Astrocyte (in vitro differentiated cells and primary cell): ENCODE data around the gene RAB11FIP3. TPM values are rescaled to one million over a fixed set of nuclear protein-coding genes. Genes with fewer than 3 reads are reported as not detected.

Experiments used
- DNase-seq: peaks from one replicate; pipeline ENCODE4 v3.0.0-alpha.2; 2010; ENCODE audit warnings: low read depth
- FAIRE-seq: peaks from 2 replicates; lab custom pipeline; 2011; peaks lifted over from hg19 to GRCh38; lab: Jason Lieb, UNC
- H2AFZ ChIP-seq: 2 replicates; pipeline ENCODE4 v1.6.0; 2012; ENCODE audit warnings: low read depth, low read length, inconsistent platforms
- H3K27ac ChIP-seq: 2 replicates; pipeline ENCODE4 v1.5.1; 2011; ENCODE audit warnings: low read depth, low read length, inconsistent platforms
- H3K27me3 ChIP-seq: 2 replicates; pipeline ENCODE4 v1.6.0; 2011; ENCODE audit warnings: low read length, inconsistent platforms; ENCODE audit not compliant: insufficient read depth
- H3K36me3 ChIP-seq: 2 replicates; pipeline ENCODE4 v1.5.1; 2011; ENCODE audit warnings: low read length, inconsistent platforms; ENCODE audit not compliant: insufficient read depth
- H3K4me1 ChIP-seq: 2 replicates; pipeline ENCODE4 v1.5.1; 2011; ENCODE audit warnings: low read length, inconsistent platforms; ENCODE audit not compliant: insufficient read depth
- H3K4me2 ChIP-seq: 2 replicates; pipeline ENCODE4 v1.6.0; 2012; ENCODE audit warnings: low read length, inconsistent platforms
- H3K4me3 ChIP-seq: 2 replicates; pipeline ENCODE4 v1.5.1; 2011; ENCODE audit warnings: low read depth, mild to moderate bottlenecking, low read length, inconsistent platforms; ENCODE audit not compliant: insufficient read depth
- H3K79me2 ChIP-seq: 2 replicates; pipeline ENCODE4 v1.6.0; 2012; ENCODE audit warnings: mild to moderate bottlenecking, low read length, inconsistent platforms; ENCODE audit not compliant: insufficient read depth
- H3K9ac ChIP-seq: 2 replicates; pipeline ENCODE4 v1.6.0; 2012; ENCODE audit warnings: mild to moderate bottlenecking, low read length, inconsistent platforms
- H3K9me3 ChIP-seq: 2 replicates; pipeline ENCODE4 v1.5.1; 2012; ENCODE audit warnings: low read depth, mild to moderate bottlenecking, low read length, inconsistent platforms; ENCODE audit not compliant: insufficient read depth
- H4K20me1 ChIP-seq: 2 replicates; pipeline ENCODE4 v1.6.0; 2012; ENCODE audit warnings: low read length, inconsistent platforms; ENCODE audit not compliant: insufficient read depth
- H3K27ac Mint-ChIP-seq: one replicate; pipeline ENCODE4 v1.8.0; 2021; ENCODE audit warnings: mild to moderate bottlenecking, mixed read lengths; ENCODE audit not compliant: unreplicated experiment
- H3K27me3 Mint-ChIP-seq: one replicate; pipeline ENCODE4 v1.8.0; 2021; ENCODE audit warnings: low read depth, mixed read lengths; ENCODE audit not compliant: unreplicated experiment
- H3K36me3 Mint-ChIP-seq: one replicate; pipeline ENCODE4 v1.8.0; 2021; ENCODE audit warnings: low read depth, mixed read lengths; ENCODE audit not compliant: unreplicated experiment
- H3K4me1 Mint-ChIP-seq: one replicate; pipeline ENCODE4 v1.8.0; 2021; ENCODE audit warnings: low read depth, mixed read lengths; ENCODE audit not compliant: unreplicated experiment
- H3K4me3 Mint-ChIP-seq: one replicate; pipeline ENCODE4 v1.8.0; 2021; ENCODE audit warnings: mild to moderate bottlenecking, moderate library complexity, mixed read lengths; ENCODE audit not compliant: unreplicated experiment
- H3K9me3 Mint-ChIP-seq: one replicate; pipeline ENCODE4 v1.8.0; 2021; ENCODE audit warnings: mild to moderate bottlenecking, mixed read lengths; ENCODE audit not compliant: unreplicated experiment
- CTCF ChIP-seq: IDR thresholded peaks from 2 replicates; pipeline ENCODE4 v1.5.1; 2011; ENCODE audit warnings: low read depth, mild to moderate bottlenecking, inconsistent platforms, low read length, moderate library complexity; ENCODE audit not compliant: insufficient read depth
- EZH2 ChIP-seq: IDR thresholded peaks from 2 replicates; pipeline ENCODE4 v1.6.1; 2012; ENCODE audit warnings: mild to moderate bottlenecking, low read length, inconsistent platforms; ENCODE audit not compliant: insufficient read depth
- total RNA-seq: library from RNA; stranded (reverse); gene quantifications from 2 replicates; pipeline ENCODE4 v1.2.1, GENCODE V29; 2021

The RAB11FIP3 gene
- total RNA-seq, 1 donor from 2014 or later, result 21.2 TPM

- Histone ChIP-seq H3K9me3 (no peaks in the 10 kb centered on the region), H4K20me1 (peaks cover 80% of the 10 kb centered on the region)
Measured at GRCh38 chr16:544517-544916, 119.1 kb downstream of the RAB11FIP3 start.

GRCh38 chr16:546909-547770, 121.7 kb downstream of the RAB11FIP3 start:
- peaks cover 57% of the 10 kb centered on the region for H4K20me1 ChIP-seq
- Mint-ChIP-seq H3K27ac (no peak overlapping the region), H3K4me3 (no peak overlapping the region), H3K27me3 (no peaks in the 10 kb centered on the region), H3K9me3 (no peaks in the 10 kb centered on the region), H3K36me3 (peaks cover 2% of the 10 kb centered on the region), H3K4me1 (no peaks in the 10 kb centered on the region)
- no peaks in the 10 kb centered on the region for H3K4me1 ChIP-seq
- H3K9me3 ChIP-seq, result no peaks in the 10 kb centered on the region
- H3K4me2 ChIP-seq, result no peak overlapping the region
- no peak overlapping the region for H3K4me3 ChIP-seq
- no peak for DNase-seq
- H3K27me3 ChIP-seq, result no peaks in the 10 kb centered on the region
- TF ChIP-seq CTCF, result no peak
- H3K27ac ChIP-seq, result no peak overlapping the region
- H2AFZ ChIP-seq, result no peak overlapping the region
- H3K79me2 ChIP-seq, result peaks cover 46% of the 10 kb centered on the region
- no peaks in the 10 kb centered on the region for H3K36me3 ChIP-seq
- no peak for FAIRE-seq
- no peak overlapping the region for H3K9ac ChIP-seq

More at GRCh38 chr16:544517-544916, 119.1 kb downstream of the RAB11FIP3 start:
- H3K27ac Mint-ChIP-seq, result no peak overlapping the region
- Histone ChIP-seq H3K4me2 (no peak overlapping the region), H3K27ac (no peak overlapping the region), H3K27me3 (no peaks in the 10 kb centered on the region), H3K9ac (no peak overlapping the region), H3K4me3 (no peak overlapping the region), H2AFZ (no peak overlapping the region), H3K79me2 (peaks cover 73% of the 10 kb centered on the region), H3K36me3 (no peaks in the 10 kb centered on the region), H3K4me1 (peaks cover 10% of the 10 kb centered on the region)
- H3K9me3 Mint-ChIP-seq, result no peaks in the 10 kb centered on the region
- H3K4me1 Mint-ChIP-seq, result no peaks in the 10 kb centered on the region
- H3K4me3 Mint-ChIP-seq, result no peak overlapping the region
- TF ChIP-seq EZH2, result no peak
- no peak for TF ChIP-seq CTCF
- no peak for DNase-seq
- no peak for FAIRE-seq
- H3K27me3 Mint-ChIP-seq, result no peaks in the 10 kb centered on the region
- peaks cover 2% of the 10 kb centered on the region for H3K36me3 Mint-ChIP-seq

- Mint-ChIP-seq H3K9me3 (no peaks in the 10 kb centered on the region), H3K27me3 (no peaks in the 10 kb centered on the region), H3K4me3 (no peak overlapping the region), H3K4me1 (no peaks in the 10 kb centered on the region), H3K27ac (no peak overlapping the region), H3K36me3 (peaks cover 2% of the 10 kb centered on the region)
- no peak overlapping the region for H3K4me2 ChIP-seq
- peaks cover 43% of the 10 kb centered on the region for H4K20me1 ChIP-seq
- H2AFZ ChIP-seq, result no peak overlapping the region
- no peak overlapping the region for H3K27ac ChIP-seq
- no peaks in the 10 kb centered on the region for H3K27me3 ChIP-seq
- FAIRE-seq, result no peak
- H3K4me1 ChIP-seq, result no peaks in the 10 kb centered on the region
- TF ChIP-seq CTCF, result no peak
- TF ChIP-seq EZH2, result no peak
- H3K4me3 ChIP-seq, result no peak overlapping the region
- no peak overlapping the region for H3K9ac ChIP-seq
- no peak for DNase-seq
- peaks cover 33% of the 10 kb centered on the region for H3K79me2 ChIP-seq
- no peaks in the 10 kb centered on the region for H3K9me3 ChIP-seq
- H3K36me3 ChIP-seq, result no peaks in the 10 kb centered on the region
Measured at GRCh38 chr16:548586-548985, 123.1 kb downstream of the RAB11FIP3 start.
